Adipose tissue (tissue), 3 donors: Measurements from ENCODE around the gene NME1. TPM values are rescaled to one million over a fixed set of nuclear protein-coding genes. Genes with fewer than 3 reads are reported as not detected.
"Not testable (repeated sequence)": the region's sequence is repeated elsewhere in the genome, so short reads cannot be mapped to it uniquely, and the experiment has no call there.

Experiments used
- H3K27ac ChIP-seq: one replicate; pipeline ENCODE4 v1.5.1; 2013; ENCODE audit warnings: low read depth, low read length
- WGBS, 3 donors: extraction: QIAGEN DNeasy Blood & Tissue Kit; methylation state at CpG; one replicate each; pipeline ENCODE4 v1.1.7; 2013; 5-methylcytosine and 5-hydroxymethylcytosine counted together
- polyA plus RNA-seq, 3 donors: library from polyadenylated mRNA; stranded (reverse); fragments of 200-250 nt; gene quantifications; one replicate each; pipeline ENCODE4 v1.2.3, GENCODE V29; 2013
- donor health status: healthy with polysubstance abuse.
- donor health status: Bipolar disorder and iron deficiency.
- donor health status: healthy.

Gene NME1
- 100 to 1,000 TPM in 1 of 3 donors, 10 to 100 TPM in 2; 72.9 to 131 (median 87.4) TPM for polyA plus RNA-seq

DNA sequence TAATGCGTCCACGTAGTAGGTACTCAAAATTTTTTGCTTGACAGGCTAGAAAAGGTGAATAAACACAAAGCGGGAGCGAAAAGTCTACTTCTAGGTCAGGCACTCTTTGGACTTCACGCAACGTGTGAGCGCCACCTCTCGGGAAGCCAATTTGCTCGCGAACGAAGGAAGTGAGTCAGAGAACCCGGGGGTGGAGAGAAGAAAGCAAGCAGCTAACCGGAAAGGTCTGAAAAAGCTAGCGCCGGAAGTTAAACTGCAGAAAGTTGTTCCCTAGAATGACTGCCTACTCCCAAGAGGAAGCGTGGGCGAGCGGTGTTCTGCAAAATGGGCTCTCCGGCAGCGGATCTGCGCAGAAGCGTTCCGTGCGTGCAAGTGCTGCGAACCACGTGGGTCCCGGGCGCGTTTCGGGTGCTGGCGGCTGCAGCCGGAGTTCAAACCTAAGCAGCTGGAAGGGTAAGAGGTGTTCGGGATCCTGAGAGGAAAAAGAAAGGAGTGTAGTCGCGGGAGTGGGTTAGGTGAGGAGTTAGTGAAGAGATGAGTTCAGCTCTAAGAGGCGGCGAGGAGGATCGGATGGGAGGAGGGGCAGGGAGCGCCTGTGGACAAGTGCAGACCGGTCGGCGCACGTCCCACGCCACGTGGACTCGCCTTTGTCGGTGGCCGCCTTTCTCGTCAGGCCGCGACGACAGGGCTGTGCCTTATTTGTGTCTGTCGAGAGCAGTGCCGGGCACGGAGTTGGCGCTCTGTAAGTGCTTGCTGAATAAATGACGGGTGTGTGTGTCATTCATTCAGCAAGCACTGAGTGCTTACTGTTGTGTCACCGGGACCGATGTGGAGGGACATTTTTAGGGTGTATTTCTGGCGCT is at the start of gene NME1:
Gene NME1 (plus strand): TSS at position 350 of the 863 bp plus-strand sequence. CDS start 2,096 bp downstream, outside the sequence.
- WGBS, 3 donors: 0% methylated on average over 60 of the region's 60 CpGs
- H3K27ac ChIP-seq: no peak within 1 kb of the TSS

DNA sequence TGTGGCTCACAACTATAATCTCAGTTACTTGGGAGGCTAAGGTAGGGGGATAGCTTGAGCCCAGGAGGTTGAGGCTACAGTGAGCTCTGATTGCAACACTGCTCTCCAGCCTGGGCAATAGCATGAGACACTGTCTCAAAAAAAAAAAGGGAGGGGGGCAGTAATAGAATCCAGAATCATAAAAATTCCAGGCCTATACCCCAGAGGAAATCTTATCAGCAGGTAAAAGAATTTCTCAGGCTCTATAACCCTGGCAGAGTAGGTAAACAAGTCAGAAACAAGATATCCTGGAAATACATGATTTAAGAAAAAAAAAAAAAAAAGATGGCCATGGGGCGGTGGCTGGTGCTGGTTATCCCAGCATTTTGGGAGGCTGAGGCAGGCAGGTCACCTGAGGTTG is 45.6 kb upstream of the NME1 start:
- no peak overlapping the region for H3K27ac ChIP-seq
- 38 to 100% (median 86%) methylated on average over 1 of the region's 1 CpG for WGBS, 3 donors

GRCh38 chr17:51112303-51113222 is 40.8 kb upstream of the NME1 start:
- WGBS, 3 donors: 60 to 75% (median 64%) methylated on average over 15 to 16 of the region's 16 CpGs
- not testable (repeated sequence) for H3K27ac ChIP-seq

- WGBS, 3 donors: 83 to 91% (median 88%) methylated on average over 4 of the region's 4 CpGs
- no peak overlapping the region for H3K27ac ChIP-seq
Measured at GRCh38 chr17:51115179-51115578, 38.2 kb upstream of the NME1 start.

GRCh38 chr17:51118330-51119195 is 34.8 kb upstream of the NME1 start:
- 20 to 48% (median 37%) methylated on average over 14 of the region's 14 CpGs for WGBS, 3 donors
- no peak overlapping the region for H3K27ac ChIP-seq

DNA sequence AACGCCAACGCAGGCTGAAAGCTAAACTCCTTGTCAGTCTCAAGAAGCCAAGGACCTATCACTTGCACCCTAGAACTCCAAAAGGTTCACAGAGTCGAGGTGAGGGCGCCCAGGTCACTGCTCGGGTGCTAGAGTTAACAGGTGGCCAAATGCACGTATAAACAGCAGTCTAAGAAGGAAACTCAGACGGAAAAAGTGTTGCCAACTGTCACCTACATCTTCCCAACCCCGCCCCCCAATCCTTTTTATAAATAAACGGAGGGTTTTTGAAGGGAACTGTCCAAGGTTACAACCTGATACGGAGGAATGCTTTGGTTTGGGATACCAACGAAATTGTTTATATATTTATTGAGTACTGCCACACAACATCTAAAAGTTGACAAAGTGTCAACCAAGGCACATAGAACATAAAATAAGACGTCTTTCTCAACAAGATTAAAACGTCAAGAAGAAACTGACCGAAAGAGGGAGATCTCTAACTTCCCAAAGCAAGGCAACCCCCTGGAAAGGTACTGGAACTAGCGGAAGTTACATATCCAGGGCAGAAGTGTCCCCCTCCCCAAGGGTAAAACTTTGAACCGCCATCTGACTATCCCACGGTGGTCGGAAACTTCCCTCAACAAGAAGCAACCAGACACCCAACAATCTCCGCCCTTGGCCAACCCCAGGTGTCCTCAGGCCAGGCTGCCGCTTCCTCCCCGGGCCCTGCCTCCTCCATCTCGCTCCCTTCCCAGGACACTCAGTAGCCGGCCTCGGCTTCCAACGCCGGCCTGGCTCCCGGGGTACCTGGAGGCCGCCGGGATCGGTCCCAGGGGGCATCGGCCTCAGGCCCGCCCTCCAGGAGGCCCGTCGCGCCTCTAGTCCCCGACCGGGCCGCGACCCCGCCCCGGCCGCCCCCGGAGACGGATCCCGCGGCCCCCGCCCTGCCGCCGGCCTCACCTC is 33.7 kb upstream of the NME1 start:
- H3K27ac ChIP-seq: peak overlapping the region; percentile 60
- WGBS, 3 donors: 1 to 2% (median 1%) methylated on average over 32 to 49 of the region's 49 CpGs

- H3K27ac ChIP-seq: peak overlapping the region; percentile 60
- WGBS, 3 donors: 0 to 1% (median 0%) methylated on average over 38 to 42 of the region's 42 CpGs
Measured at GRCh38 chr17:51120357-51120738, 33.0 kb upstream of the NME1 start.

DNA sequence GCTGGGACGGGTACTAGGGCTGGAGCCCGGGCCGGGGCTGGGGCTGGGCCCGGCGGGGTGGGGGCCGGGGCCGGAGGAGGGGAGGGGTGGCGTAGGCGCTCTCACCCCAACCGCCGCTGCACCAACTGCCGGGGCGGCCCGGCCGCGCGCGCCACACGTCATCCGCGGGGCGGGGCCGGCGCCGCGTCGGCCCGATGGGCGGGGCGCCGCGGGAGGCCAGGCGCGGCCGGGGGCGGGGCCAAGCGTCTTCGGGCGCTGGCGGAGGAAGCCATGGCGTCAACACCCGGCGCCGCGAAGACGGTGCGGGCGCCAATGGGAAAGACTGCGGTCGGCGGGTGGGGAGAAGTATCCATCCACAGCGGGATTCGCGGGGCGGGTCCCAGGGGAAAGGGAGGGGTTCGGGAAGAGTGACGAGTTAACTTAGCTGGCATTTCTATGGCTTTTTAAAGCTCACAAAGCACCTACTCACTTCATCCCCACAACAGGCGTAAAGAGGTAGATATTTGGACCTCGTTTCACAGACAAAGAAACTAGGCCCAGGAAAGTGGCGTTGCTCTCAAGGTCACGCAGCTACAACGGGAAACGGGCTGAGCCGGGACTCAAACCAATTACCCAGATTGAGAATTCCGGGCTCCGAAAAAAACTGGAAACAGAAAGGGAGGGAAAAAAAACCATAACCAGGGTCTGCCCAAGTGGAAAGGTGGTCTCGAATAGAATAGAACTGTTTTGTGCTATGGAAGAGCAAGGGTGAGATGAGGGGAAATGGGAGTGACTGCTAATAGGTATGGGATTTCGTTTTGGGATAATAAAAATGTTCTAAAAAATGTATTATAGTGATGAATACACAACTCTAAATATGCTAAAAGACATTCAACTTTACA is 32.4 kb upstream of the NME1 start, which contains the start of gene SPAG9:
Gene SPAG9 (minus strand): TSS at position 130 of the 881 bp plus-strand sequence. CDS start 212 bp downstream, outside the sequence.
- peak within 1 kb of the TSS; percentile 99 for H3K27ac ChIP-seq

GRCh38 chr17:51121620-51122472 is 31.5 kb upstream of the NME1 start:
- peak overlapping the region; percentile 99 for H3K27ac ChIP-seq
- WGBS, 3 donors: 11 to 22% (median 21%) methylated on average over 23 of the region's 23 CpGs

More for the DNA sequence above, 32.4 kb upstream of the NME1 start, which contains the start of gene SPAG9:
- WGBS, 3 donors: 0 to 1% (median 0%) methylated on average over 49 to 68 of the region's 68 CpGs

GRCh38 chr17:51122473-51123115 is 30.8 kb upstream of the NME1 start:
- 78 to 92% (median 91%) methylated on average over 10 of the region's 10 CpGs for WGBS, 3 donors
- H3K27ac ChIP-seq: not testable (repeated sequence)

DNA sequence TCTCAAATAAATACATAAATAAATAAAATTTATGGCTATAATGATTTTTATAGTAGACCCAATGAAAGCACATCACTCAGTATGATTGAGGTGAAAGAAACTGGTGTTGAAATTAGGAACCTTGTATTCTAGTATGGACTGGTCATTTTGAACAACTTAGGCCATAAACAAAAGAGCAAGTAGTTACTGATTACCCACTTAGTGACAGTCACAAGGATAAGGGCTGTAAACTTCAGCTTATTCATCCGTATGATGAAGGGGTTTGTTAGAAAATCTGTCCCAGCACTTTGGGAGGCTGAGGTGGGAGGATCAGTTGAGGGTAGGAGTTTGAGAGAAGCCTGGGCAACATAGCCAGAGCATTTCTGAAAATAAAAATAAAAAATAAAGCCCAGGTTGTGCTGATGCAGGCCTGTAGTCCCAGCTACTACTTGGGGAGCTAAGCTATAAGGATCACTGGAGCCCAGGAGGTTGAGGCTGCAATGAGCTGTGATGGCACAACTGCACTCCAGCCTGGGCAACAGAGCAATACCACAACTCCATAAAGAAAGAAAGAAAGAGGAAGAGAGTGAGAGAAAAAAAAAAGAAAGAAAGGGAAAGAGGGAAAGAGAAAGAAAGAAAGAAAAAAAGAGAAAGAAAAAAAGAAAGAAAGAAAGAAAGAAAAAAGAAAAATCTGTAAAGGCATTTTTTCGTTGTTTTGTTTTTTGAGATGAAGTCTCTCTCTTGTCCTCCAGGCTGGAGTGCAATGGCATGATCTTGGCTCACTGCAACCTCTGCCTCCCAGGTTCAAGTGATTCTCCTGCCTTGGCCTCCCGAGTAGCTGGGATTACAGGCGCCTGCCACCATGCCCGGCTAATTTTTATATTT is 28.5 kb upstream of the NME1 start:
- no peak overlapping the region for H3K27ac ChIP-seq
- 84 to 92% (median 89%) methylated on average over 5 of the region's 5 CpGs for WGBS, 3 donors

- WGBS, 3 donors: 56 to 79% (median 60%) methylated on average over 3 of the region's 3 CpGs
- H3K27ac ChIP-seq: no peak overlapping the region
Measured at GRCh38 chr17:51128076-51128475, 25.3 kb upstream of the NME1 start.

- H3K27ac ChIP-seq: no peak overlapping the region
Measured at GRCh38 chr17:51132964-51133319, 20.4 kb upstream of the NME1 start.

GRCh38 chr17:51133365-51133764 is 20.0 kb upstream of the NME1 start:
- no peak overlapping the region for H3K27ac ChIP-seq
- 82 to 84% (median 83%) methylated on average over 2 of the region's 2 CpGs for WGBS, 3 donors
